Measurements from ENCODE around the gene TM9SF1. TPM values are rescaled to one million over a fixed set of nuclear protein-coding genes. Genes with fewer than 3 reads are reported as not detected.
A peak's percentile ranks its signal among the peaks of the same experiment; 100 is the strongest.

TM9SF1 gene
- total RNA-seq, 1 donor from 2014 or later = 30.5 TPM

- H3K27me3 ChIP-seq = no peaks in the 10 kb centered on the region
- H2AFZ ChIP-seq (replicated peaks) = no peak overlapping the region
- H3K9me3 ChIP-seq (ENCODE audit: low read depth) = no peaks in the 10 kb centered on the region
- peaks cover 4% of the 10 kb centered on the region for H3F3A ChIP-seq (ENCODE audit: low read depth)
- no peak overlapping the region for H3K9ac ChIP-seq
- no peaks in the 10 kb centered on the region for H3K27me3 Mint-ChIP-seq (ENCODE audit: insufficient read depth, low read depth)
- H3K4me3 ChIP-seq = no peak overlapping the region
- no peak overlapping the region for H3K4me2 ChIP-seq
- H3K36me3 ChIP-seq = peaks cover 4% of the 10 kb centered on the region
- TF ChIP-seq EZH2 (IDR thresholded peaks at IDR 0.05) (no peak), CTCF (IDR thresholded peaks at IDR 0.05) (no peak), EZH2phosphoT487 (IDR thresholded peaks at IDR 0.05) (no peak)
- no peak overlapping the region for H3K27ac Mint-ChIP-seq
- no peak overlapping the region for H3K27ac ChIP-seq
- DNase-seq (ENCODE audit: low spot score) = no peak
- peaks cover 15% of the 10 kb centered on the region for H4K20me1 ChIP-seq (ENCODE audit: low read depth)
- peaks cover 10% of the 10 kb centered on the region for H3K4me1 ChIP-seq
- H3K36me3 Mint-ChIP-seq = peaks cover 10% of the 10 kb centered on the region
- peaks cover 29% of the 10 kb centered on the region for H3K79me2 ChIP-seq (ENCODE audit: low read depth)
- peaks cover 15% of the 10 kb centered on the region for H3K4me1 Mint-ChIP-seq
- no peak overlapping the region for H3K4me3 Mint-ChIP-seq
- no peaks in the 10 kb centered on the region for H3K9me3 Mint-ChIP-seq
Measured at GRCh38 chr14:24150567-24150966, 44.7 kb downstream of the TM9SF1 start.

GRCh38 chr14:24150061-24150460 is 45.2 kb downstream of the TM9SF1 start:
- Mint-ChIP-seq H3K36me3 (peaks cover 6% of the 10 kb centered on the region), H3K4me1 (peaks cover 19% of the 10 kb centered on the region), H3K9me3 (no peaks in the 10 kb centered on the region), H3K27me3 (ENCODE audit: insufficient read depth, low read depth) (no peaks in the 10 kb centered on the region), H3K4me3 (no peak overlapping the region), H3K27ac (no peak overlapping the region)
- no peaks in the 10 kb centered on the region for H3K9me3 ChIP-seq (ENCODE audit: low read depth)
- H3K4me1 ChIP-seq = peaks cover 10% of the 10 kb centered on the region
- H3F3A ChIP-seq (ENCODE audit: low read depth) = peaks cover 4% of the 10 kb centered on the region
- DNase-seq (ENCODE audit: low spot score) = no peak
- H3K9ac ChIP-seq = no peak overlapping the region
- peaks cover 33% of the 10 kb centered on the region for H3K79me2 ChIP-seq (ENCODE audit: low read depth)
- H3K4me3 ChIP-seq = no peak overlapping the region
- TF ChIP-seq CTCF (IDR thresholded peaks at IDR 0.05) (no peak), EZH2 (IDR thresholded peaks at IDR 0.05) (no peak), EZH2phosphoT487 (IDR thresholded peaks at IDR 0.05) (no peak)
- peaks cover 4% of the 10 kb centered on the region for H3K36me3 ChIP-seq
- no peak overlapping the region for H3K4me2 ChIP-seq
- H3K27ac ChIP-seq = no peak overlapping the region
- no peaks in the 10 kb centered on the region for H3K27me3 ChIP-seq
- H2AFZ ChIP-seq (replicated peaks) = no peak overlapping the region
- peaks cover 15% of the 10 kb centered on the region for H4K20me1 ChIP-seq (ENCODE audit: low read depth)

- Mint-ChIP-seq H3K36me3 (peaks cover 8% of the 10 kb centered on the region), H3K9me3 (no peaks in the 10 kb centered on the region), H3K27ac (no peak overlapping the region), H3K4me3 (peak overlapping the region; percentile 99), H3K27me3 (ENCODE audit: insufficient read depth, low read depth) (no peaks in the 10 kb centered on the region), H3K4me1 (peaks cover 19% of the 10 kb centered on the region)
- Histone ChIP-seq H3F3A (ENCODE audit: low read depth) (peaks cover 4% of the 10 kb centered on the region), H3K36me3 (peaks cover under 1% of the 10 kb centered on the region), H3K4me2 (no peak overlapping the region), H3K4me3 (no peak overlapping the region), H3K4me1 (peaks cover 10% of the 10 kb centered on the region), H3K9me3 (ENCODE audit: low read depth) (no peaks in the 10 kb centered on the region), H3K79me2 (ENCODE audit: low read depth) (peaks cover 33% of the 10 kb centered on the region), H3K27me3 (no peaks in the 10 kb centered on the region), H4K20me1 (ENCODE audit: low read depth) (peaks cover 15% of the 10 kb centered on the region), H2AFZ (replicated peaks) (no peak overlapping the region), H3K9ac (no peak overlapping the region), H3K27ac (no peak overlapping the region)
- TF ChIP-seq EZH2phosphoT487 (IDR thresholded peaks at IDR 0.05) = no peak
- no peak for TF ChIP-seq EZH2 (IDR thresholded peaks at IDR 0.05)
- no peak for TF ChIP-seq CTCF (IDR thresholded peaks at IDR 0.05)
- DNase-seq (ENCODE audit: low spot score) = no peak
Measured at GRCh38 chr14:24149302-24149969, 45.8 kb downstream of the TM9SF1 start.
